ENCODE results near the gene MEAK7. TPM values are rescaled to one million over a fixed set of nuclear protein-coding genes. Genes with fewer than 3 reads are reported as not detected.

The MEAK7 gene
- total and polyA plus RNA-seq, 2 of the 4 experiments (the other 2 are of a cell fraction): 27.4 to 39.0 TPM

- no peak for TF ChIP-seq ELK1 (IDR thresholded peaks at IDR 0.05; ENCODE audit: borderline replicate concordance, low read depth, low read length)
- no peak for TF ChIP-seq SMC3 (IDR thresholded peaks at IDR 0.05; ENCODE audit: low read depth, low read length)
These were observed 16.5 kb upstream of the MEAK7 start (continued) for GRCh38 chr16:84520725-84521496.

GRCh38 chr16:84519855-84520254 lies 15.4 kb upstream of the MEAK7 start:
- no peak for DNase-seq
- BruUV-seq (replicated peaks): no TSS peak
- no peak overlapping the region for H3K18ac ChIP-seq (ENCODE audit: low read depth, low read length)
- H3K36me3 ChIP-seq (ENCODE audit: control insufficient read depth, insufficient read depth, low read length): no peaks in the 10 kb centered on the region
- peaks cover 5% of the 10 kb centered on the region; the same call in 1 of the 2 replicates for H3K9me1 ChIP-seq (ENCODE audit: insufficient read depth, low read length)
- H3K4me3 ChIP-seq (ENCODE audit: insufficient read depth, low read depth, low read length): no peak overlapping the region
- peaks cover 2% of the 10 kb centered on the region for H3K4me1 ChIP-seq (ENCODE audit: control insufficient read depth, insufficient read depth, low read length)
- no peaks in the 10 kb centered on the region for H3K27me3 ChIP-seq (ENCODE audit: control insufficient read depth, insufficient read depth, low read length)
- no peak overlapping the region for H2BK15ac ChIP-seq (ENCODE audit: low read depth, low read length)
- H4K91ac ChIP-seq (ENCODE audit: insufficient read depth, low read depth, low read length): no peak overlapping the region
- 0 out of 2 replicates have a peak overlapping the region, but pooled peaks have one; percentile 47 for H2BK20ac ChIP-seq (ENCODE audit: low read depth, low read length)
- TF ChIP-seq CHD1 (IDR thresholded peaks at IDR 0.05; ENCODE audit: low read depth, low read length): no peak
- TF ChIP-seq CEBPB (IDR thresholded peaks at IDR 0.05; ENCODE audit: low read depth, low read length): no peak
- TF ChIP-seq RCOR1 (IDR thresholded peaks at IDR 0.05; ENCODE audit: insufficient replicate concordance, low read length): no peak
- TF ChIP-seq NFE2L2 (IDR thresholded peaks at IDR 0.05; ENCODE audit: low read depth, low read length): no peak
- TF ChIP-seq USF2 (IDR thresholded peaks at IDR 0.05; ENCODE audit: low read depth, low read length): no peak
- in situ Hi-C loops (cut with MboI; ENCODE audit: low sequenced_read_pairs) (no loop called here), dilution Hi-C loops (cut with HindIII; ENCODE audit: low sequenced_read_pairs, unreplicated experiment) (no loop called here), intact Hi-C loops (cut with micrococcal nuclease) (loop anchor here (10.0 kb wide), 1 partner anchor 445 kb away; no protein-coding TSS in a partner anchor)
- no peak overlapping the region for H3K9ac ChIP-seq (ENCODE audit: low read depth, low read length)
- H4K20me1 ChIP-seq (ENCODE audit: insufficient read depth, low read length): no peaks in the 10 kb centered on the region
- H2BK5ac ChIP-seq (ENCODE audit: low read depth, low read length, poor library complexity, severe bottlenecking): no peak overlapping the region
- H3K4ac ChIP-seq (ENCODE audit: low read depth, low read length): 0 out of 2 replicates have a peak overlapping the region, but pooled peaks have one; percentile 4
- H3K9me3 ChIP-seq (ENCODE audit: control insufficient read depth, insufficient read depth, low read length): 0 out of 2 replicates have a peak, but pooled peaks cover 2% of the 10 kb centered on the region
- no peak overlapping the region for H2AFZ ChIP-seq (replicated peaks; ENCODE audit: low read length, poor library complexity)
- no peak overlapping the region for H2AK9ac ChIP-seq (replicated peaks; ENCODE audit: low read depth, low read length, poor library complexity)
- ChIA-PET POLR2A (ENCODE audit: unreplicated experiment) (no interaction called here), CTCF (interaction anchor here (0.6 to 1.6 kb wide), 2 partner anchors 67 to 103 kb away, joined by 3 read pairs; no protein-coding TSS in a partner anchor)
- H3K79me1 ChIP-seq (ENCODE audit: low read depth in 1 of 2, low read length in 2 of 2): peaks cover 0 to 4% of the 10 kb centered on the region in 2 experiments; a peak in 1 of 4 replicates
- WGBS, 2 experiments (ENCODE audit: extremely low coverage in 2 of 2, insufficient read length in 1 of 2): 80% methylated on average over 1 of the region's 11 CpGs; no CpG with 5 or more reads in 1 of the 2 experiments
- H4K8ac ChIP-seq (ENCODE audit: low read depth in 2 of 2, low read length in 2 of 2): no peak overlapping the region
- H3K56ac ChIP-seq (ENCODE audit: extremely low read depth, insufficient read depth, low read length): no peak overlapping the region
- H3K27ac ChIP-seq (ENCODE audit: insufficient read depth, low read length): no peak overlapping the region
- ATAC-seq (ENCODE audit: low read depth): no peak
- no peak overlapping the region for H2AK5ac ChIP-seq (ENCODE audit: low read depth, low read length)
- no peak overlapping the region for H3K4me2 ChIP-seq (ENCODE audit: low read depth, low read length)
- no peak overlapping the region for H3K23ac ChIP-seq (ENCODE audit: low read depth, low read length)
- H2BK120ac ChIP-seq (ENCODE audit: low read depth, low read length): peak overlapping the region; percentile 6; the same call in 1 of the 2 replicates
- no peak overlapping the region for H3K14ac ChIP-seq (replicated peaks; ENCODE audit: low read depth, low read length)
- H4K5ac ChIP-seq (ENCODE audit: low read depth, low read length): no peak overlapping the region
